H7 (cell line): ENCODE data around the gene ABLIM1. TPM values are rescaled to one million over a fixed set of nuclear protein-coding genes. Genes with fewer than 3 reads are reported as not detected.
A peak's percentile ranks its signal among the peaks of the same experiment; 100 is the strongest.

Experiments used
- DNase-seq: peaks from one replicate; pipeline ENCODE4 v3.0.0; 2012
- H3K27me3 ChIP-seq: 2 replicates; pipeline ENCODE4 v1.6.0; 2011; ENCODE audit warnings: mild to moderate bottlenecking, low read length; ENCODE audit not compliant: control insufficient read depth, insufficient read depth
- H3K36me3 ChIP-seq: replicated peaks from 2 replicates; pipeline ENCODE4 v1.5.1; 2011; ENCODE audit warnings: low read length; ENCODE audit not compliant: control insufficient read depth, insufficient read depth
- H3K4me3 ChIP-seq: 2 replicates; pipeline ENCODE4 v1.5.1; 2011; ENCODE audit warnings: low read depth, mild to moderate bottlenecking, control low read depth, low read length, moderate library complexity; ENCODE audit not compliant: insufficient read depth
- total RNA-seq: library from RNA; depleted of rRNA; stranded (reverse); fragments of >200 nt; shearing (Covaris generic); gene quantifications from 2 replicates; pipeline ENCODE4 v1.2.3, GENCODE V29; 2014

Gene ABLIM1
- total RNA-seq, 1 experiment from 2014 or later, result 29.5 TPM

GRCh38 chr10:114445332-114445731, 212.7 kb downstream of the ABLIM1 start:
- Histone ChIP-seq H3K36me3 (no peaks in the 10 kb centered on the region), H3K27me3 (no peaks in the 10 kb centered on the region; the same call in 1 of the 2 replicates), H3K4me3 (no peak overlapping the region)
- no peak for DNase-seq

GRCh38 chr10:114444819-114445218, 213.3 kb downstream of the ABLIM1 start:
- no peaks in the 10 kb centered on the region; the same call in 1 of the 2 replicates for H3K27me3 ChIP-seq
- no peak overlapping the region for H3K4me3 ChIP-seq
- H3K36me3 ChIP-seq, result peaks cover 2% of the 10 kb centered on the region; the same call in 1 of the 2 replicates
- DNase-seq, result no peak

- Histone ChIP-seq H3K4me3 (no peak overlapping the region), H3K27me3 (no peaks in the 10 kb centered on the region), H3K36me3 (peaks cover 2% of the 10 kb centered on the region)
- no peak for DNase-seq
Measured at GRCh38 chr10:114442091-114442630, 215.9 kb downstream of the ABLIM1 start.

- H3K4me3 ChIP-seq, result no peak overlapping the region
- H3K27me3 ChIP-seq, result no peaks in the 10 kb centered on the region
- no peak for DNase-seq
- peaks cover 2% of the 10 kb centered on the region for H3K36me3 ChIP-seq
Measured at GRCh38 chr10:114441107-114441506, 217.0 kb downstream of the ABLIM1 start.

- H3K36me3 ChIP-seq, result peaks cover 2% of the 10 kb centered on the region
- no peak overlapping the region for H3K4me3 ChIP-seq
- H3K27me3 ChIP-seq, result no peaks in the 10 kb centered on the region
- peak; percentile 47 for DNase-seq
Measured at GRCh38 chr10:114437473-114438292, 220.4 kb downstream of the ABLIM1 start.

- peaks cover 2% of the 10 kb centered on the region for H3K36me3 ChIP-seq
- H3K27me3 ChIP-seq, result no peaks in the 10 kb centered on the region
Measured at GRCh38 chr10:114436941-114437340, 221.1 kb downstream of the ABLIM1 start.

GRCh38 chr10:114432566-114433093, 225.4 kb downstream of the ABLIM1 start:
- Histone ChIP-seq H3K4me3 (no peak overlapping the region), H3K27me3 (no peaks in the 10 kb centered on the region), H3K36me3 (no peaks in the 10 kb centered on the region)
- DNase-seq, result no peak

More at GRCh38 chr10:114436941-114437340, 221.1 kb downstream of the ABLIM1 start:
- no peak overlapping the region for H3K4me3 ChIP-seq
- DNase-seq, result no peak

GRCh38 chr10:114431414-114432135, 226.5 kb downstream of the ABLIM1 start:
- Histone ChIP-seq H3K36me3 (no peaks in the 10 kb centered on the region), H3K27me3 (no peaks in the 10 kb centered on the region), H3K4me3 (no peak overlapping the region)
- no peak for DNase-seq

- no peaks in the 10 kb centered on the region for H3K27me3 ChIP-seq
- DNase-seq, result no peak
- no peak overlapping the region for H3K4me3 ChIP-seq
- no peaks in the 10 kb centered on the region for H3K36me3 ChIP-seq
Measured at GRCh38 chr10:114430688-114431413, 227.2 kb downstream of the ABLIM1 start.

GRCh38 chr10:114429581-114430335, 228.3 kb downstream of the ABLIM1 start:
- Histone ChIP-seq H3K36me3 (no peaks in the 10 kb centered on the region), H3K27me3 (no peaks in the 10 kb centered on the region), H3K4me3 (no peak overlapping the region)
- DNase-seq, result no peak

- H3K27me3 ChIP-seq, result no peaks in the 10 kb centered on the region
- H3K4me3 ChIP-seq, result no peak overlapping the region
- no peak for DNase-seq
- no peaks in the 10 kb centered on the region for H3K36me3 ChIP-seq
Measured at GRCh38 chr10:114427124-114427852, 230.8 kb downstream of the ABLIM1 start.

GRCh38 chr10:114426476-114426875, 231.6 kb downstream of the ABLIM1 start:
- Histone ChIP-seq H3K36me3 (no peaks in the 10 kb centered on the region), H3K27me3 (no peaks in the 10 kb centered on the region), H3K4me3 (no peak overlapping the region)
- DNase-seq, result no peak

GRCh38 chr10:114420811-114421485, 237.1 kb downstream of the ABLIM1 start:
- no peak for DNase-seq
- H3K27me3 ChIP-seq, result no peaks in the 10 kb centered on the region
- no peak overlapping the region for H3K4me3 ChIP-seq
- H3K36me3 ChIP-seq, result no peaks in the 10 kb centered on the region
